Measurements from ENCODE around the gene FRY.

DNA sequence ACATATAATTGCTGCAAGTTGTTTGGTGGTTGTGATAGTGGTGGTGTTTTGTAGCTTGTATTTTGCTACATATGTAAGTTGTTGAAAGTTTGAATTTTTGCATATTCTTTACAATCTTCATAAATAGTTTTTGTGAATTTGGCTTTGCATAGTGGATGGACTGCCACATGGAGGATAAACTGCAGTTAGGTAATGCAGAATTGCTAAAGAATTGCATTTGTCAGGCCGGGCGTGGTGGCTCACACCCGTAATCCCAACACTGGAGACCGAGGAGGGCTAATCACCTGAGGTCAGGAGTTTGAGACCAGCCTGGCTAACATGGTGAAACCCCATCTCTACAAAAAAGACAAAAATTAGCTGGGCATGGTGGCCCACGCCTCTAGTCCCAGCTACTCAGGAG, 171.6 kb downstream of the FRY start:
- TF ChIP-seq EZH2phosphoT487 (IDR thresholded peaks at IDR 0.05; ENCODE audit: low read depth) = no peak
- TF ChIP-seq, protein P1, sequence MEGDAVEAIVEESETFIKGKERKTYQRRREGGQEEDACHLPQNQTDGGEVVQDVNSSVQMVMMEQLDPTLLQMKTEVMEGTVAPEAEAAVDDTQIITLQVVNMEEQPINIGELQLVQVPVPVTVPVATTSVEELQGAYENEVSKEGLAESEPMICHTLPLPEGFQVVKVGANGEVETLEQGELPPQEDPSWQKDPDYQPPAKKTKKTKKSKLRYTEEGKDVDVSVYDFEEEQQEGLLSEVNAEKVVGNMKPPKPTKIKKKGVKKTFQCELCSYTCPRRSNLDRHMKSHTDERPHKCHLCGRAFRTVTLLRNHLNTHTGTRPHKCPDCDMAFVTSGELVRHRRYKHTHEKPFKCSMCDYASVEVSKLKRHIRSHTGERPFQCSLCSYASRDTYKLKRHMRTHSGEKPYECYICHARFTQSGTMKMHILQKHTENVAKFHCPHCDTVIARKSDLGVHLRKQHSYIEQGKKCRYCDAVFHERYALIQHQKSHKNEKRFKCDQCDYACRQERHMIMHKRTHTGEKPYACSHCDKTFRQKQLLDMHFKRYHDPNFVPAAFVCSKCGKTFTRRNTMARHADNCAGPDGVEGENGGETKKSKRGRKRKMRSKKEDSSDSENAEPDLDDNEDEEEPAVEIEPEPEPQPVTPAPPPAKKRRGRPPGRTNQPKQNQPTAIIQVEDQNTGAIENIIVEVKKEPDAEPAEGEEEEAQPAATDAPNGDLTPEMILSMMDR (IDR thresholded peaks at IDR 0.05; ENCODE audit: low read depth, low read length) = no peak
